Ascending aorta (tissue), 2 donors: ENCODE measurements around the gene EIF4G3. TPM values are rescaled to one million over a fixed set of nuclear protein-coding genes. Genes with fewer than 3 reads are reported as not detected.

Source experiments
- DNase-seq, 2 donors: peaks; one replicate each; pipeline ENCODE4 v3.0.0-alpha.2; 2019; ENCODE audit warnings: low spot score in 2 of 2
- H3K27ac ChIP-seq, 2 donors: fragments of 200-600 bp; sonication (generic); one replicate each; pipeline ENCODE4 v1.5.1; 2016 to 2017; ENCODE audit warnings: mild to moderate bottlenecking in 1 of 2
- H3K27me3 ChIP-seq: fragments of 200-600 bp; sonication (generic); one replicate; pipeline ENCODE4 v1.5.1; 2017
- H3K36me3 ChIP-seq, 2 donors: fragments of 200-600 bp; sonication (generic); one replicate each; pipeline ENCODE4 v1.5.1; 2016
- H3K4me1 ChIP-seq, 2 donors: fragments of 200-600 bp; sonication (generic); one replicate each; pipeline ENCODE4 v1.5.1; 2016 to 2017; ENCODE audit warnings: mild to moderate bottlenecking in 1 of 2
- H3K4me3 ChIP-seq, 2 donors: fragments of 200-600 bp; sonication (generic); one replicate each; pipeline ENCODE4 v1.5.1; 2016 to 2017; ENCODE audit warnings: mild to moderate bottlenecking in 1 of 2
- H3K9me3 ChIP-seq, 2 donors: fragments of 200-600 bp; sonication (generic); one replicate each; pipeline ENCODE4 v1.5.1; 2016
- intact Hi-C: fragments of 100-400 bp; cut with DNase I; formaldehyde crosslinking; loops from one replicate; pipeline ENCODE4 v1.15.1; 2023
- total RNA-seq: library from RNA; depleted of rRNA; stranded (reverse); fragments of >200 nt; gene quantifications from one replicate; pipeline ENCODE4 v1.1.0, GENCODE V29; 2016
- TF ChIP-seq, protein P1 (sequence below), 3 experiments: fragments of 200-600 bp in 2 of 3; fragments of 450-650 bp in 1 of 3; sonication (generic) in 2 of 3; IDR thresholded peaks; one replicate each; pipeline ENCODE4 v1.5.1; 2016 to 2019; ENCODE audit warnings: antibody characterized with exemption in 3 of 3, mild to moderate bottlenecking in 1 of 3, moderate library complexity in 1 of 3

Gene EIF4G3
- total RNA-seq, 1 donor from 2014 or later = 33.7 TPM

DNA sequence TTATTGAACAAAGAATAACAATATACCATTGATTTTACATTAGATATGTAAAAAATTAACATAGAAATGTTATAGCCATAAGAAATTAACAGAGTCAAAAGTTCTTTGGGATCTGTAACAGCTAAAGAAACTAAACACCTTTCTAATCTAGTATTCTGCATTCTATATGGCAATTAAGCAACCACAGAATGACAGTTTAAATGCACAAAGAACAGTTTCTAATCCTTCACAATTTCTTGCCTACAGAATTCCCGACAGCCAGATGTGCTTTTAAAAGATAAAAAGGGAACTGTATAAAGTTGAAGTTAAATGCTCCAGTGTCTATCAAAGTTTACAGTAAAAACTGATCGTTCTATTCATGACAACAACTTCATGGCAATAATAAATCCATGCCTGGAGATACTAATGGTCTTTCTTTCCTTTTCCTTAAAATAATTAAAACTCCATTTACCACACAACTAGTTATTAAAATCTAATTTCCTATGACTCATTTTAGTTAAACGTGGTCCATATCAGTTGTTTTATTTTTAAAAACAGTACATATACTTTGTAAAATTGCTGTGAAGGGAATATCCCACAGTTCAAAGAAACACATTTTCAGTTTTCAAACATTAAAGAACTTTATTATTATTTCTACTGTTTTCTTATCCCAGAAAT, 110.2 kb downstream of the EIF4G3 start:
- H3K36me3 ChIP-seq = no peaks in the 10 kb centered on the region
- no peaks in the 10 kb centered on the region for H3K9me3 ChIP-seq
- intact Hi-C loops = no loop called here
- no peak overlapping the region for H3K27ac ChIP-seq
- H3K4me3 ChIP-seq = no peak overlapping the region
- H3K27me3 ChIP-seq = no peaks in the 10 kb centered on the region
- no peaks in the 10 kb centered on the region for H3K4me1 ChIP-seq
- TF ChIP-seq, protein P1, sequence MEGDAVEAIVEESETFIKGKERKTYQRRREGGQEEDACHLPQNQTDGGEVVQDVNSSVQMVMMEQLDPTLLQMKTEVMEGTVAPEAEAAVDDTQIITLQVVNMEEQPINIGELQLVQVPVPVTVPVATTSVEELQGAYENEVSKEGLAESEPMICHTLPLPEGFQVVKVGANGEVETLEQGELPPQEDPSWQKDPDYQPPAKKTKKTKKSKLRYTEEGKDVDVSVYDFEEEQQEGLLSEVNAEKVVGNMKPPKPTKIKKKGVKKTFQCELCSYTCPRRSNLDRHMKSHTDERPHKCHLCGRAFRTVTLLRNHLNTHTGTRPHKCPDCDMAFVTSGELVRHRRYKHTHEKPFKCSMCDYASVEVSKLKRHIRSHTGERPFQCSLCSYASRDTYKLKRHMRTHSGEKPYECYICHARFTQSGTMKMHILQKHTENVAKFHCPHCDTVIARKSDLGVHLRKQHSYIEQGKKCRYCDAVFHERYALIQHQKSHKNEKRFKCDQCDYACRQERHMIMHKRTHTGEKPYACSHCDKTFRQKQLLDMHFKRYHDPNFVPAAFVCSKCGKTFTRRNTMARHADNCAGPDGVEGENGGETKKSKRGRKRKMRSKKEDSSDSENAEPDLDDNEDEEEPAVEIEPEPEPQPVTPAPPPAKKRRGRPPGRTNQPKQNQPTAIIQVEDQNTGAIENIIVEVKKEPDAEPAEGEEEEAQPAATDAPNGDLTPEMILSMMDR (IDR thresholded peaks at IDR 0.05) = no peak
- DNase-seq = no peak

DNA sequence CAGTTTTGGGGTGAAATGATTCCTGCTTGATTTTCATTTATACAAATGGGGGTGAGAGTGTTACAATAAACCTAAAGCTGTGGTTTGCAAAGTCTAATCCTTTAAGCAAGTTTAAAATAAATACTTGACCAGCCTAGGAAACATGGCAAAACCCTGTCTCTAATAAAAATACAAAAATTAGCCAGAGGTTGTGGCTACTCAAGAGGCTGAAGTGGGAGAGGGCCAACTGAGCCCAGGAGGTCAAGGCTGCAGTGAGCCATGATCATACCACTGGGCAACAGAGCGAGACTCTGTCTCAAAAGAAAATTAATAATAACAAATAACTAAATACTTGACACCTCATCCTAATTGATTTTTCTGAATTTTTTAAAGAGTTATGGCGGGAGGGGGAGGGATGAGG, 110.8 kb downstream of the EIF4G3 start:
- TF ChIP-seq, protein P1 (IDR thresholded peaks at IDR 0.05) = no peak
- Histone ChIP-seq H3K9me3 (no peaks in the 10 kb centered on the region), H3K27me3 (no peaks in the 10 kb centered on the region), H3K4me3 (no peak overlapping the region), H3K36me3 (no peaks in the 10 kb centered on the region), H3K27ac (no peak overlapping the region), H3K4me1 (no peaks in the 10 kb centered on the region)
- DNase-seq = no peak
- intact Hi-C loops = no loop called here

- intact Hi-C loops = no loop called here
- no peak overlapping the region for H3K4me3 ChIP-seq
- no peaks in the 10 kb centered on the region for H3K4me1 ChIP-seq
- no peaks in the 10 kb centered on the region for H3K27me3 ChIP-seq
- H3K9me3 ChIP-seq = no peaks in the 10 kb centered on the region
- TF ChIP-seq, protein P1 (IDR thresholded peaks at IDR 0.05) = no peak
- no peak overlapping the region for H3K27ac ChIP-seq
- no peak for DNase-seq
- no peaks in the 10 kb centered on the region for H3K36me3 ChIP-seq
Observed at GRCh38 chr1:21064057-21064456, 112.6 kb downstream of the EIF4G3 start.

- H3K27ac ChIP-seq = no peak overlapping the region
Observed at GRCh38 chr1:21060523-21060922, 116.2 kb downstream of the EIF4G3 start.

GRCh38 chr1:21059021-21059420, 117.7 kb downstream of the EIF4G3 start:
- intact Hi-C loops = no loop called here

More at GRCh38 chr1:21060523-21060922, 116.2 kb downstream of the EIF4G3 start:
- no peaks in the 10 kb centered on the region for H3K27me3 ChIP-seq
- intact Hi-C loops = no loop called here
- no peak for DNase-seq
- H3K9me3 ChIP-seq = no peaks in the 10 kb centered on the region
- H3K4me1 ChIP-seq = no peaks in the 10 kb centered on the region
- H3K36me3 ChIP-seq = no peaks in the 10 kb centered on the region
- no peak overlapping the region for H3K4me3 ChIP-seq
- TF ChIP-seq, protein P1 (IDR thresholded peaks at IDR 0.05) = no peak

More at GRCh38 chr1:21059021-21059420, 117.7 kb downstream of the EIF4G3 start:
- no peak overlapping the region for H3K4me3 ChIP-seq
- no peaks in the 10 kb centered on the region for H3K9me3 ChIP-seq
- no peak for DNase-seq
- H3K27ac ChIP-seq = no peak overlapping the region
- no peaks in the 10 kb centered on the region for H3K36me3 ChIP-seq
- H3K27me3 ChIP-seq = no peaks in the 10 kb centered on the region
- TF ChIP-seq, protein P1 (IDR thresholded peaks at IDR 0.05) = no peak
- no peaks in the 10 kb centered on the region for H3K4me1 ChIP-seq
